OCI-LY7 (cell line): ENCODE data around the gene SMG1.

Experiments
- EZH2phosphoT487 ChIP-seq: fragments of 200-600 bp; sonication (generic); IDR thresholded peaks from 2 replicates; pipeline ENCODE4 v1.6.1; 2018; ENCODE audit warnings: low read depth, borderline replicate concordance, mild to moderate bottlenecking, mixed run types, antibody characterized with exemption, low read length, moderate library complexity, mixed read lengths
- TF ChIP-seq, protein P1 (sequence below): fragments of 200-600 bp; sonication (generic); conservative IDR thresholded peaks from 2 replicates; pipeline ENCODE4 v1.5.1; 2014; ENCODE audit warnings: mild to moderate bottlenecking, antibody characterized with exemption, low read length, moderate library complexity, mixed read lengths

- TF ChIP-seq, protein P1, sequence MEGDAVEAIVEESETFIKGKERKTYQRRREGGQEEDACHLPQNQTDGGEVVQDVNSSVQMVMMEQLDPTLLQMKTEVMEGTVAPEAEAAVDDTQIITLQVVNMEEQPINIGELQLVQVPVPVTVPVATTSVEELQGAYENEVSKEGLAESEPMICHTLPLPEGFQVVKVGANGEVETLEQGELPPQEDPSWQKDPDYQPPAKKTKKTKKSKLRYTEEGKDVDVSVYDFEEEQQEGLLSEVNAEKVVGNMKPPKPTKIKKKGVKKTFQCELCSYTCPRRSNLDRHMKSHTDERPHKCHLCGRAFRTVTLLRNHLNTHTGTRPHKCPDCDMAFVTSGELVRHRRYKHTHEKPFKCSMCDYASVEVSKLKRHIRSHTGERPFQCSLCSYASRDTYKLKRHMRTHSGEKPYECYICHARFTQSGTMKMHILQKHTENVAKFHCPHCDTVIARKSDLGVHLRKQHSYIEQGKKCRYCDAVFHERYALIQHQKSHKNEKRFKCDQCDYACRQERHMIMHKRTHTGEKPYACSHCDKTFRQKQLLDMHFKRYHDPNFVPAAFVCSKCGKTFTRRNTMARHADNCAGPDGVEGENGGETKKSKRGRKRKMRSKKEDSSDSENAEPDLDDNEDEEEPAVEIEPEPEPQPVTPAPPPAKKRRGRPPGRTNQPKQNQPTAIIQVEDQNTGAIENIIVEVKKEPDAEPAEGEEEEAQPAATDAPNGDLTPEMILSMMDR = no peak
- no peak for TF ChIP-seq EZH2phosphoT487
Measured at GRCh38 chr16:18809165-18809564, 117.0 kb downstream of the SMG1 start.
